Effector memory CD8-positive, alpha-beta T cell (primary cell): Measurements from ENCODE around the gene TNIP1.
A peak's percentile ranks its signal among the peaks of the same experiment; 100 is the strongest.

Source experiments
- ATAC-seq: fragments of 150-1000 bp; cut with Tn5 transposase; replicated peaks from 2 replicates; pipeline ENCODE4 v1.10.0; 2021; ENCODE audit warnings: mild to moderate bottlenecking, moderate library complexity
- DNase-seq, 3 experiments: peaks; one replicate each; pipeline ENCODE4 v3.0.0; 2021
- H3K27ac Mint-ChIP-seq, 2 donors: one replicate each; pipeline ENCODE4 v1.8.0; 2022; ENCODE audit warnings: mild to moderate bottlenecking in 2 of 2, mixed read lengths in 2 of 2, moderate library complexity in 2 of 2
- H3K27me3 Mint-ChIP-seq, 2 donors: one replicate each; pipeline ENCODE4 v1.8.0; 2022; ENCODE audit warnings: mixed read lengths in 2 of 2
- H3K36me3 Mint-ChIP-seq: one replicate; pipeline ENCODE4 v1.8.0; 2022; ENCODE audit warnings: mild to moderate bottlenecking, moderate library complexity, mixed read lengths; ENCODE audit not compliant: insufficient read depth
- H3K4me1 Mint-ChIP-seq, 2 donors: one replicate each; pipeline ENCODE4 v1.8.0; 2022; ENCODE audit warnings: low read depth in 2 of 2, mixed read lengths in 2 of 2
- H3K4me3 Mint-ChIP-seq, 2 donors: one replicate each; pipeline ENCODE4 v1.8.0; 2022; ENCODE audit warnings: mild to moderate bottlenecking in 2 of 2, mixed read lengths in 2 of 2, moderate library complexity in 2 of 2
- H3K9me3 Mint-ChIP-seq, 2 donors: one replicate each; pipeline ENCODE4 v1.8.0; 2022; ENCODE audit warnings: mixed read lengths in 2 of 2

TNIP1 gene

GRCh38 chr5:151100681-151101080 is 19.8 kb upstream of the TNIP1 start:
- Mint-ChIP-seq H3K9me3 (no peaks in the 10 kb centered on the region), H3K36me3 (peaks cover 48% of the 10 kb centered on the region), H3K27me3 (no peaks in the 10 kb centered on the region), H3K27ac (peak overlapping the region; percentile 91 to 99), H3K4me3 (no peak overlapping the region), H3K4me1 (peaks cover 42 to 44% of the 10 kb centered on the region in 2 donors)
- ATAC-seq, result no peak
- DNase-seq, result no peak

GRCh38 chr5:151098768-151099121 is 17.9 kb upstream of the TNIP1 start:
- no peaks in the 10 kb centered on the region for H3K27me3 Mint-ChIP-seq

GRCh38 chr5:151097820-151098767 is 17.3 kb upstream of the TNIP1 start:
- peaks cover 41% of the 10 kb centered on the region for H3K36me3 Mint-ChIP-seq
- H3K27me3 Mint-ChIP-seq, result no peaks in the 10 kb centered on the region
- DNase-seq (peak; percentile 31 to 54 (median 39)), ATAC-seq (peak; percentile 72)
- H3K4me3 Mint-ChIP-seq, result peak overlapping the region; percentile 22 to 77
- peak overlapping the region; percentile 91 to 99 for H3K27ac Mint-ChIP-seq
- no peaks in the 10 kb centered on the region for H3K9me3 Mint-ChIP-seq
- peaks cover 67% of the 10 kb centered on the region in 2 donors for H3K4me1 Mint-ChIP-seq

More at GRCh38 chr5:151098768-151099121, 17.9 kb upstream of the TNIP1 start:
- peak overlapping the region; percentile 22 to 77 for H3K4me3 Mint-ChIP-seq
- no peaks in the 10 kb centered on the region for H3K9me3 Mint-ChIP-seq
- peaks cover 60 to 62% of the 10 kb centered on the region in 2 donors for H3K4me1 Mint-ChIP-seq
- DNase-seq (no peak), ATAC-seq (no peak)
- peaks cover 38% of the 10 kb centered on the region for H3K36me3 Mint-ChIP-seq
- peak overlapping the region; percentile 91 to 99 for H3K27ac Mint-ChIP-seq

GRCh38 chr5:151097061-151097460 is 16.2 kb upstream of the TNIP1 start:
- peak overlapping the region; percentile 91 to 99 for H3K27ac Mint-ChIP-seq
- peaks cover 32% of the 10 kb centered on the region for H3K36me3 Mint-ChIP-seq
- no peaks in the 10 kb centered on the region for H3K27me3 Mint-ChIP-seq
- H3K9me3 Mint-ChIP-seq, result no peaks in the 10 kb centered on the region
- H3K4me1 Mint-ChIP-seq, result peaks cover 67 to 70% of the 10 kb centered on the region in 2 donors
- H3K4me3 Mint-ChIP-seq, result peak overlapping the region in 1 of 2 donors; percentile 77
- ATAC-seq, result no peak
- DNase-seq, result no peak

- Mint-ChIP-seq H3K27ac (peak overlapping the region; percentile 91 to 99), H3K9me3 (no peaks in the 10 kb centered on the region), H3K4me1 (peaks cover 71% of the 10 kb centered on the region in 2 donors), H3K36me3 (peaks cover 25% of the 10 kb centered on the region), H3K4me3 (peak overlapping the region; percentile 17 to 78), H3K27me3 (no peaks in the 10 kb centered on the region)
- no peak for ATAC-seq
- no peak for DNase-seq
Observed at GRCh38 chr5:151096001-151096373, 15.2 kb upstream of the TNIP1 start.

GRCh38 chr5:151095341-151096000 is 14.6 kb upstream of the TNIP1 start:
- no peak for DNase-seq
- H3K4me3 Mint-ChIP-seq, result peak overlapping the region; percentile 17 to 78
- ATAC-seq, result no peak
- peaks cover 71% of the 10 kb centered on the region in 2 donors for H3K4me1 Mint-ChIP-seq
- H3K27ac Mint-ChIP-seq, result peak overlapping the region; percentile 91 to 99
- H3K36me3 Mint-ChIP-seq, result peaks cover 20% of the 10 kb centered on the region
- no peaks in the 10 kb centered on the region for H3K27me3 Mint-ChIP-seq
- H3K9me3 Mint-ChIP-seq, result no peaks in the 10 kb centered on the region

GRCh38 chr5:151094852-151095245 is 14.0 kb upstream of the TNIP1 start:
- no peak for DNase-seq
- Mint-ChIP-seq H3K9me3 (no peaks in the 10 kb centered on the region), H3K4me3 (peak overlapping the region; percentile 73 to 78), H3K4me1 (peaks cover 65 to 66% of the 10 kb centered on the region in 2 donors), H3K27ac (peak overlapping the region; percentile 91 to 99), H3K27me3 (no peaks in the 10 kb centered on the region), H3K36me3 (peaks cover 14% of the 10 kb centered on the region)
- no peak for ATAC-seq

- Mint-ChIP-seq H3K4me3 (peak overlapping the region; percentile 73 to 78), H3K9me3 (no peaks in the 10 kb centered on the region), H3K36me3 (peaks cover 12% of the 10 kb centered on the region), H3K27ac (peak overlapping the region; percentile 91 to 99), H3K4me1 (peaks cover 60 to 63% of the 10 kb centered on the region in 2 donors), H3K27me3 (no peaks in the 10 kb centered on the region)
- ATAC-seq (peak; percentile 78), DNase-seq (peak; percentile 54 to 63 (median 54))
Observed at GRCh38 chr5:151094030-151094851, 13.4 kb upstream of the TNIP1 start.

- H3K27ac Mint-ChIP-seq, result peak overlapping the region; percentile 91 to 99
- no peaks in the 10 kb centered on the region for H3K9me3 Mint-ChIP-seq
- H3K4me1 Mint-ChIP-seq, result peaks cover 52 to 55% of the 10 kb centered on the region in 2 donors
- DNase-seq, result no peak
- ATAC-seq, result peak; percentile 32
- no peaks in the 10 kb centered on the region for H3K27me3 Mint-ChIP-seq
- H3K36me3 Mint-ChIP-seq, result peaks cover 12% of the 10 kb centered on the region
- peak overlapping the region; percentile 73 to 78 for H3K4me3 Mint-ChIP-seq
Observed at GRCh38 chr5:151093476-151093889, 12.6 kb upstream of the TNIP1 start.

GRCh38 chr5:151092762-151093161 is 11.9 kb upstream of the TNIP1 start:
- no peaks in the 10 kb centered on the region for H3K27me3 Mint-ChIP-seq
- no peak overlapping the region for H3K4me3 Mint-ChIP-seq
- DNase-seq (no peak), ATAC-seq (no peak)
- peaks cover 13% of the 10 kb centered on the region for H3K36me3 Mint-ChIP-seq
- H3K4me1 Mint-ChIP-seq, result peaks cover 45 to 48% of the 10 kb centered on the region in 2 donors
- no peaks in the 10 kb centered on the region for H3K9me3 Mint-ChIP-seq
- peak overlapping the region; percentile 91 to 99 for H3K27ac Mint-ChIP-seq

- Mint-ChIP-seq H3K27ac (no peak overlapping the region), H3K9me3 (no peaks in the 10 kb centered on the region), H3K27me3 (no peaks in the 10 kb centered on the region), H3K4me3 (no peak overlapping the region), H3K36me3 (peaks cover 20% of the 10 kb centered on the region), H3K4me1 (peaks cover 38 to 43% of the 10 kb centered on the region in 2 donors)
- no peak for DNase-seq
- no peak for ATAC-seq
Observed at GRCh38 chr5:151089726-151090125, 8.9 kb upstream of the TNIP1 start.

GRCh38 chr5:151088986-151089385 is 8.2 kb upstream of the TNIP1 start:
- Mint-ChIP-seq H3K4me1 (peaks cover 34 to 35% of the 10 kb centered on the region in 2 donors), H3K27me3 (no peaks in the 10 kb centered on the region), H3K4me3 (no peak overlapping the region), H3K36me3 (peaks cover 17% of the 10 kb centered on the region), H3K9me3 (no peaks in the 10 kb centered on the region), H3K27ac (peak overlapping the region in 1 of 2 donors; percentile 11)
- DNase-seq, result no peak
- no peak for ATAC-seq

GRCh38 chr5:151087486-151087885 is 6.7 kb upstream of the TNIP1 start:
- H3K36me3 Mint-ChIP-seq, result peaks cover 11% of the 10 kb centered on the region
- H3K4me1 Mint-ChIP-seq, result peaks cover 30 to 37% of the 10 kb centered on the region in 2 donors
- H3K27me3 Mint-ChIP-seq, result no peaks in the 10 kb centered on the region
- peak overlapping the region; percentile 66 to 75 for H3K27ac Mint-ChIP-seq
- DNase-seq, result no peak
- ATAC-seq, result peak; percentile 14
- H3K4me3 Mint-ChIP-seq, result peak overlapping the region; percentile 39 to 64
- no peaks in the 10 kb centered on the region for H3K9me3 Mint-ChIP-seq
